AG10803 (cell line): ENCODE measurements around the gene CX3CL1.

Experiments
- DNase-seq: peaks from one replicate; pipeline ENCODE4 v3.0.0; 2010; ENCODE audit warnings: low read depth
- H3K4me3 ChIP-seq: 2 replicates; pipeline ENCODE4 v1.5.1; 2011; ENCODE audit warnings: mild to moderate bottlenecking, low read length, control low read depth
- TF ChIP-seq, protein P1 (sequence below): conservative IDR thresholded peaks from 2 replicates; pipeline ENCODE4 v1.5.1; 2011; ENCODE audit warnings: mild to moderate bottlenecking, low read length, control low read depth, inconsistent platforms

The CX3CL1 gene

GRCh38 chr16:57358086-57358420, 14.2 kb upstream of the CX3CL1 start:
- H3K4me3 ChIP-seq: no peak overlapping the region
- TF ChIP-seq, protein P1, sequence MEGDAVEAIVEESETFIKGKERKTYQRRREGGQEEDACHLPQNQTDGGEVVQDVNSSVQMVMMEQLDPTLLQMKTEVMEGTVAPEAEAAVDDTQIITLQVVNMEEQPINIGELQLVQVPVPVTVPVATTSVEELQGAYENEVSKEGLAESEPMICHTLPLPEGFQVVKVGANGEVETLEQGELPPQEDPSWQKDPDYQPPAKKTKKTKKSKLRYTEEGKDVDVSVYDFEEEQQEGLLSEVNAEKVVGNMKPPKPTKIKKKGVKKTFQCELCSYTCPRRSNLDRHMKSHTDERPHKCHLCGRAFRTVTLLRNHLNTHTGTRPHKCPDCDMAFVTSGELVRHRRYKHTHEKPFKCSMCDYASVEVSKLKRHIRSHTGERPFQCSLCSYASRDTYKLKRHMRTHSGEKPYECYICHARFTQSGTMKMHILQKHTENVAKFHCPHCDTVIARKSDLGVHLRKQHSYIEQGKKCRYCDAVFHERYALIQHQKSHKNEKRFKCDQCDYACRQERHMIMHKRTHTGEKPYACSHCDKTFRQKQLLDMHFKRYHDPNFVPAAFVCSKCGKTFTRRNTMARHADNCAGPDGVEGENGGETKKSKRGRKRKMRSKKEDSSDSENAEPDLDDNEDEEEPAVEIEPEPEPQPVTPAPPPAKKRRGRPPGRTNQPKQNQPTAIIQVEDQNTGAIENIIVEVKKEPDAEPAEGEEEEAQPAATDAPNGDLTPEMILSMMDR: no peak
- DNase-seq: no peak

DNA sequence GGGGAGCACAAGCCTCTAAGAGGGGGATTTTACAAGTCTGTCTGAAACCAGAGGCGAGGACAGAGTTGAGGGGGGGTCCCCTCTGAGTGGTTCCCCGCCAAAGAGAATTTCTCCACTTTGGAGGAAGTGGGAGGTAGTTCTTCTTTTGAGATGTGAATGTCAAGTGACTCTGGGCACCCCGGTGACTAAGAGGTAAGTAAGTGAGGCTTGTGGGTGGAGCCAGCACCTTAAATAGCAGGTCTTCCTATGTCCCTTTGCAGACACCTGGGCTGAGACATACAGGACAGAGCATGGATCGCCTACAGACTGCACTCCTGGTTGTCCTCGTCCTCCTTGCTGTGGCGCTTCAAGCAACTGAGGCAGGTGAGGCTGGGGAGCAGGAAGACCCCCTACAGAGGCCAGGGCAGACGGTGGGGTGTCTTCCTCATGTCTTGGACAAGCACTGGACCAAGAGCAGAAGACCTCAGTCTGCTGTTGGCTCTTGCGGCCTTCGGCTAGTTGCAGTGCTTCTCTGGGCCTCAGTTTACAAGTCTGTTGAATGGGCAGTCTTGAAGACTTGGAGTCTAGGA, 13.7 kb upstream of the CX3CL1 start, which contains the start of gene CCL22:
CCL22 (plus strand) TSS at position 257 of the 569 bp plus-strand sequence; CDS start at position 291, 34 bp downstream.
- TF ChIP-seq, protein P1: no peak
- no peak within 1 kb of the TSS for H3K4me3 ChIP-seq
- DNase-seq: no peak

GRCh38 chr16:57360321-57360935, 11.9 kb upstream of the CX3CL1 start:
- DNase-seq: no peak
- TF ChIP-seq, protein P1: no peak
- H3K4me3 ChIP-seq: no peak overlapping the region

GRCh38 chr16:57361404-57361803, 10.9 kb upstream of the CX3CL1 start:
- H3K4me3 ChIP-seq: no peak overlapping the region
- TF ChIP-seq, protein P1: no peak
- DNase-seq: no peak

GRCh38 chr16:57364143-57364542, 8.1 kb upstream of the CX3CL1 start:
- TF ChIP-seq, protein P1: no peak
- no peak for DNase-seq
- no peak overlapping the region for H3K4me3 ChIP-seq

- no peak overlapping the region for H3K4me3 ChIP-seq
- TF ChIP-seq, protein P1: no peak
- no peak for DNase-seq
These were observed 5.7 kb upstream of the CX3CL1 start for GRCh38 chr16:57366544-57367040.

- DNase-seq: peak; percentile 17
- no peak overlapping the region for H3K4me3 ChIP-seq
- TF ChIP-seq, protein P1: no peak
These were observed 5.1 kb upstream of the CX3CL1 start for GRCh38 chr16:57367116-57367752.
